GM19324 (cell line): ENCODE measurements around the gene THOC2.
"Not testable (repeated sequence)": the region's sequence is repeated elsewhere in the genome, so short reads cannot be mapped to it uniquely, and the experiment has no call there.

ENCODE experiments used
- ATAC-seq: cut with Tn5 transposase; IDR thresholded peaks from one replicate; pipeline ENCODE4 v1.9.1; 2021; ENCODE audit warnings: mild to moderate bottlenecking, moderate library complexity; ENCODE audit not compliant: unreplicated experiment, low FRiP score

The THOC2 gene

GRCh38 chrX:123675154-123675553, 57.7 kb downstream of the THOC2 start:
- ATAC-seq, result no peak

GRCh38 chrX:123673813-123674212, 59.0 kb downstream of the THOC2 start:
- no peak for ATAC-seq

- ATAC-seq, result no peak
Measured at GRCh38 chrX:123665197-123665596, 67.7 kb downstream of the THOC2 start.

- ATAC-seq, result not testable (repeated sequence)
Measured at GRCh38 chrX:123664467-123665167, 68.2 kb downstream of the THOC2 start.

- ATAC-seq, result not testable (repeated sequence)
Measured at GRCh38 chrX:123663720-123664119, 69.1 kb downstream of the THOC2 start.

- ATAC-seq, result not testable (repeated sequence)
Measured at GRCh38 chrX:123656507-123656906, 76.3 kb downstream of the THOC2 start.

- not testable (repeated sequence) for ATAC-seq
Measured at GRCh38 chrX:123648811-123649181, 84.1 kb downstream of the THOC2 start.

GRCh38 chrX:123648028-123648810, 84.6 kb downstream of the THOC2 start:
- ATAC-seq, result no peak

- ATAC-seq, result no peak
Measured at GRCh38 chrX:123647244-123647643, 85.6 kb downstream of the THOC2 start.

- no peak for ATAC-seq
Measured at GRCh38 chrX:123629502-123629901, 103.3 kb downstream of the THOC2 start.

GRCh38 chrX:123626962-123627361, 105.9 kb downstream of the THOC2 start:
- no peak for ATAC-seq

GRCh38 chrX:123625952-123626351, 106.9 kb downstream of the THOC2 start:
- no peak for ATAC-seq

- no peak for ATAC-seq
Measured at GRCh38 chrX:123625477-123625876, 107.4 kb downstream of the THOC2 start.

GRCh38 chrX:123617007-123617406, 115.8 kb downstream of the THOC2 start:
- no peak for ATAC-seq

- no peak for ATAC-seq
Measured at GRCh38 chrX:123610915-123611314, 121.9 kb downstream of the THOC2 start.

- no peak for ATAC-seq
Measured at GRCh38 chrX:123607806-123608205, 125.0 kb downstream of the THOC2 start.

GRCh38 chrX:123607270-123607669, 125.6 kb downstream of the THOC2 start:
- no peak for ATAC-seq

GRCh38 chrX:123603491-123603890, 129.4 kb downstream of the THOC2 start:
- no peak for ATAC-seq

GRCh38 chrX:123601437-123601836, 131.4 kb downstream of the THOC2 start:
- no peak for ATAC-seq

- no peak for ATAC-seq
Measured at GRCh38 chrX:123600181-123600580, 132.7 kb downstream of the THOC2 start.

GRCh38 chrX:123590842-123591486, 141.9 kb downstream of the THOC2 start:
- ATAC-seq, result peak; percentile 51
